ENCODE results near the gene EMID1. TPM values are rescaled to one million over a fixed set of nuclear protein-coding genes. Genes with fewer than 3 reads are reported as not detected.

Gene EMID1
- total RNA-seq, 4 donors from 2014 or later, result 0.68 to 53.9 (median 1.9) TPM; not detected in 1

- DNase-seq, result no peak
- intact Hi-C loops (cut with DNase I; ENCODE audit: low total_unique reads) (no loop called here), in situ Hi-C loops (cut with MboI; ENCODE audit: low pct_ligation_motif_present in 1 of 4, low pct_unique_long_range_greater_than_20kb in 1 of 4, low sequenced_read_pairs in 3 of 4) (no loop called here)
- Histone ChIP-seq H3K4me3 (no peak overlapping the region), H3K36me3 (no peaks in the 10 kb centered on the region), H3K27ac (no peak overlapping the region), H3K9me3 (no peaks in the 10 kb centered on the region), H3K4me1 (no peaks in the 10 kb centered on the region), H3K27me3 (no peaks in the 10 kb centered on the region)
- TF ChIP-seq POLR2A (IDR thresholded peaks at IDR 0.05) (no peak), POLR2AphosphoS5 (IDR thresholded peaks at IDR 0.05) (no peak), EP300 (IDR thresholded peaks at IDR 0.05; ENCODE audit: low read depth) (no peak), CTCF (IDR thresholded peaks at IDR 0.05) (no peak)
- 76 to 84% methylated on average over 9 to 19 of the region's 19 CpGs for WGBS, 2 donors (ENCODE audit: low coverage in 1 of 2)
Observed at GRCh38 chr22:29183971-29184848, 21.5 kb upstream of the EMID1 start.

GRCh38 chr22:29184849-29185490 is 20.7 kb upstream of the EMID1 start:
- no peaks in the 10 kb centered on the region for H3K36me3 ChIP-seq
- intact Hi-C loops (cut with DNase I; ENCODE audit: low total_unique reads), result no loop called here
- H3K27me3 ChIP-seq, result no peaks in the 10 kb centered on the region
- H3K4me1 ChIP-seq, result no peaks in the 10 kb centered on the region
- no peak for TF ChIP-seq EP300 (IDR thresholded peaks at IDR 0.05; ENCODE audit: low read depth)
- no peak for TF ChIP-seq POLR2AphosphoS5 (IDR thresholded peaks at IDR 0.05)
- TF ChIP-seq POLR2A (IDR thresholded peaks at IDR 0.05), result no peak
- TF ChIP-seq CTCF (IDR thresholded peaks at IDR 0.05), result no peak
- no peak overlapping the region for H3K27ac ChIP-seq
- DNase-seq, result no peak
- in situ Hi-C loops (cut with MboI; ENCODE audit: low pct_ligation_motif_present in 1 of 4, low pct_unique_long_range_greater_than_20kb in 1 of 4, low sequenced_read_pairs in 3 of 4), result no loop called here
- H3K4me3 ChIP-seq, result no peak overlapping the region
- WGBS, 2 donors (ENCODE audit: low coverage in 1 of 2), result 78 to 85% methylated on average over 4 to 12 of the region's 12 CpGs
- no peaks in the 10 kb centered on the region for H3K9me3 ChIP-seq

GRCh38 chr22:29186302-29186701 is 19.4 kb upstream of the EMID1 start:
- no peak overlapping the region for H3K27ac ChIP-seq
- in situ Hi-C loops (cut with MboI; ENCODE audit: low pct_ligation_motif_present in 1 of 4, low pct_unique_long_range_greater_than_20kb in 1 of 4, low sequenced_read_pairs in 3 of 4), result no loop called here
- no peak for DNase-seq
- H3K4me1 ChIP-seq, result no peaks in the 10 kb centered on the region
- intact Hi-C loops (cut with DNase I; ENCODE audit: low total_unique reads), result no loop called here
- WGBS, 2 donors (ENCODE audit: low coverage in 1 of 2), result 97 to 100% methylated on average over 1 of the region's 1 CpG
- no peaks in the 10 kb centered on the region for H3K27me3 ChIP-seq
- H3K36me3 ChIP-seq, result no peaks in the 10 kb centered on the region
- H3K9me3 ChIP-seq, result no peaks in the 10 kb centered on the region
- no peak for TF ChIP-seq EP300 (IDR thresholded peaks at IDR 0.05; ENCODE audit: low read depth)
- TF ChIP-seq POLR2AphosphoS5 (IDR thresholded peaks at IDR 0.05), result no peak
- TF ChIP-seq CTCF (IDR thresholded peaks at IDR 0.05), result no peak
- no peak for TF ChIP-seq POLR2A (IDR thresholded peaks at IDR 0.05)
- H3K4me3 ChIP-seq, result no peak overlapping the region

- no peaks in the 10 kb centered on the region for H3K27me3 ChIP-seq
- WGBS, 2 donors (ENCODE audit: low coverage in 1 of 2), result 60% methylated on average over 1 of the region's 7 CpGs; no CpG with 5 or more reads in 1 of the 2 donors
- TF ChIP-seq POLR2A (IDR thresholded peaks at IDR 0.05) (no peak), CTCF (IDR thresholded peaks at IDR 0.05) (no peak), POLR2AphosphoS5 (IDR thresholded peaks at IDR 0.05) (no peak), EP300 (IDR thresholded peaks at IDR 0.05; ENCODE audit: low read depth) (no peak)
- H3K4me1 ChIP-seq, result no peaks in the 10 kb centered on the region
- intact Hi-C loops (cut with DNase I; ENCODE audit: low total_unique reads), result no loop called here
- no peak overlapping the region for H3K27ac ChIP-seq
- H3K9me3 ChIP-seq, result no peaks in the 10 kb centered on the region
- in situ Hi-C loops (cut with MboI; ENCODE audit: low pct_ligation_motif_present in 1 of 4, low pct_unique_long_range_greater_than_20kb in 1 of 4, low sequenced_read_pairs in 3 of 4), result no loop called here
- DNase-seq, result no peak
- no peaks in the 10 kb centered on the region for H3K36me3 ChIP-seq
- H3K4me3 ChIP-seq, result no peak overlapping the region
Observed at GRCh38 chr22:29187831-29188230, 17.9 kb upstream of the EMID1 start.
